WTC11 (cell line): ENCODE measurements around the gene IL21R. TPM values are rescaled to one million over a fixed set of nuclear protein-coding genes. Genes with fewer than 3 reads are reported as not detected.

Source experiments
- ATAC-seq: fragments of 200-7000 bp; cut with Tn5 transposase; 2 replicates; pipeline ENCODE4 v1.10.0; 2021; ENCODE audit warnings: mild to moderate bottlenecking, moderate library complexity
- CTCF ChIA-PET: fragments of 300-600 bp; sonication (Branson Sonifier 250); formaldehyde crosslinking; loops from one replicate; lab custom pipeline; 2021; ENCODE audit warnings: antibody characterized with exemption; lab: Charles Lee
- POLR2A ChIA-PET: fragments of 350-600 bp; sonication (Branson Sonifier 250); formaldehyde crosslinking; loops from one replicate; lab custom pipeline; 2021; ENCODE audit warnings: antibody characterized with exemption; lab: Charles Lee
- DNase-seq: peaks from one replicate; pipeline ENCODE4 v3.0.0; 2021; ENCODE audit warnings: low spot score
- H3K27ac Mint-ChIP-seq: 2 replicates; pipeline ENCODE4 v1.8.0; 2021; ENCODE audit warnings: mixed read lengths
- H3K27me3 Mint-ChIP-seq: 2 replicates; pipeline ENCODE4 v1.8.0; 2021; ENCODE audit warnings: low read depth, mild to moderate bottlenecking, moderate library complexity, mixed read lengths
- H3K36me3 Mint-ChIP-seq: 2 replicates; pipeline ENCODE4 v1.8.0; 2021; ENCODE audit warnings: mixed read lengths
- H3K4me1 Mint-ChIP-seq: 2 replicates; pipeline ENCODE4 v1.8.0; 2022; ENCODE audit warnings: mixed read lengths
- H3K4me3 Mint-ChIP-seq: 2 replicates; pipeline ENCODE4 v1.8.0; 2021; ENCODE audit warnings: mild to moderate bottlenecking, moderate library complexity, mixed read lengths
- H3K9me3 Mint-ChIP-seq: 2 replicates; pipeline ENCODE4 v1.8.0; 2021; ENCODE audit warnings: mixed read lengths
- PRRX2 ChIP-seq: fragments of 250-450 bp; sonication (Bioruptor Pico); IDR thresholded peaks from 2 replicates; pipeline ENCODE4 v1.8.0; 2021; ENCODE audit warnings: mild to moderate bottlenecking
- ZNF263 ChIP-seq: sonication (generic); formaldehyde crosslinking; IDR thresholded peaks from 2 replicates; pipeline ENCODE4 v1.8.1; 2022; ENCODE audit warnings: low read depth, mild to moderate bottlenecking, moderate library complexity, missing genetic modification reagents
- ZNF317 ChIP-seq: sonication (generic); formaldehyde crosslinking; IDR thresholded peaks from 2 replicates; pipeline ENCODE4 v1.8.1; 2023; ENCODE audit warnings: low read depth, mild to moderate bottlenecking, moderate library complexity, missing genetic modification reagents, borderline replicate concordance
- ZNF671 ChIP-seq: fragments of 250-450 bp; sonication (Bioruptor Pico); IDR thresholded peaks from 2 replicates; pipeline ENCODE4 v1.8.0; 2021; ENCODE audit warnings: mild to moderate bottlenecking
- total RNA-seq: library from RNA; stranded (reverse); gene quantifications from 3 replicates; pipeline ENCODE4 v1.2.3, GENCODE V29; 2021
- TF ChIP-seq, protein P1 (sequence below): fragments of 250-450 bp; sonication (Bioruptor Pico); IDR thresholded peaks from 2 replicates; pipeline ENCODE4 v1.9.0; 2021; ENCODE audit warnings: mild to moderate bottlenecking, borderline replicate concordance
- TF ChIP-seq, protein P2 (sequence below): sonication (generic); formaldehyde crosslinking; IDR thresholded peaks from 2 replicates; pipeline ENCODE4 v1.8.0; 2022; ENCODE audit warnings: mild to moderate bottlenecking, missing genetic modification reagents
- TF ChIP-seq, protein P3 (sequence below): sonication (generic); formaldehyde crosslinking; IDR thresholded peaks from 2 replicates; pipeline ENCODE4 v1.8.1; 2022; ENCODE audit warnings: missing genetic modification reagents, borderline replicate concordance
- TF ChIP-seq, protein P4 (sequence below): fragments of 250-450 bp; sonication (Bioruptor Pico); conservative IDR thresholded peaks from 2 replicates; pipeline ENCODE4 v1.9.0; 2021; ENCODE audit warnings: mild to moderate bottlenecking
- TF ChIP-seq, protein P5 (sequence below): sonication (generic); formaldehyde crosslinking; IDR thresholded peaks from 2 replicates; pipeline ENCODE4 v1.8.0; 2023; ENCODE audit warnings: missing genetic modification reagents, mild to moderate bottlenecking, borderline replicate concordance

Gene IL21R
- total RNA-seq, 1 experiment from 2014 or later = 0.70 TPM

DNA sequence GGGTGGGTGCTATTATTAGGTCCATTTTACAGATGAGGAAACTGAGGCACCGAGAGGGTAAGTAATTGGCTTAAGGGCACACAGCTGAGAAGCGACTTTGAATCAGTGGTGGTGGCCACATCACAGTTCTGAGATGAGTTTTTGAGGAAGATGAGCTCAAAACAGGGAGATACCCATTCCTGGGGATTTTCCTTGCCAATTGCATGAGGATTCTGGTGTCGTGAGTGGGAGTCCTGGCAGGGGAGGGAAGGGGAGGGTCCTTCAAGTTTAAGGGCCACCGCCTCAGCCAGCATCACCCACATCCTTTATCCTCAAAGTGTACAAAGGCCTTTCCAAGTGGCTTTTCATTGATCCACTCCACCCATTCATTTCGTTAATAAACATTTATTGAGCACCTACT is 45.3 kb downstream of the IL21R start:
- no peaks in the 10 kb centered on the region for H3K4me1 Mint-ChIP-seq
- TF ChIP-seq, protein P1, sequence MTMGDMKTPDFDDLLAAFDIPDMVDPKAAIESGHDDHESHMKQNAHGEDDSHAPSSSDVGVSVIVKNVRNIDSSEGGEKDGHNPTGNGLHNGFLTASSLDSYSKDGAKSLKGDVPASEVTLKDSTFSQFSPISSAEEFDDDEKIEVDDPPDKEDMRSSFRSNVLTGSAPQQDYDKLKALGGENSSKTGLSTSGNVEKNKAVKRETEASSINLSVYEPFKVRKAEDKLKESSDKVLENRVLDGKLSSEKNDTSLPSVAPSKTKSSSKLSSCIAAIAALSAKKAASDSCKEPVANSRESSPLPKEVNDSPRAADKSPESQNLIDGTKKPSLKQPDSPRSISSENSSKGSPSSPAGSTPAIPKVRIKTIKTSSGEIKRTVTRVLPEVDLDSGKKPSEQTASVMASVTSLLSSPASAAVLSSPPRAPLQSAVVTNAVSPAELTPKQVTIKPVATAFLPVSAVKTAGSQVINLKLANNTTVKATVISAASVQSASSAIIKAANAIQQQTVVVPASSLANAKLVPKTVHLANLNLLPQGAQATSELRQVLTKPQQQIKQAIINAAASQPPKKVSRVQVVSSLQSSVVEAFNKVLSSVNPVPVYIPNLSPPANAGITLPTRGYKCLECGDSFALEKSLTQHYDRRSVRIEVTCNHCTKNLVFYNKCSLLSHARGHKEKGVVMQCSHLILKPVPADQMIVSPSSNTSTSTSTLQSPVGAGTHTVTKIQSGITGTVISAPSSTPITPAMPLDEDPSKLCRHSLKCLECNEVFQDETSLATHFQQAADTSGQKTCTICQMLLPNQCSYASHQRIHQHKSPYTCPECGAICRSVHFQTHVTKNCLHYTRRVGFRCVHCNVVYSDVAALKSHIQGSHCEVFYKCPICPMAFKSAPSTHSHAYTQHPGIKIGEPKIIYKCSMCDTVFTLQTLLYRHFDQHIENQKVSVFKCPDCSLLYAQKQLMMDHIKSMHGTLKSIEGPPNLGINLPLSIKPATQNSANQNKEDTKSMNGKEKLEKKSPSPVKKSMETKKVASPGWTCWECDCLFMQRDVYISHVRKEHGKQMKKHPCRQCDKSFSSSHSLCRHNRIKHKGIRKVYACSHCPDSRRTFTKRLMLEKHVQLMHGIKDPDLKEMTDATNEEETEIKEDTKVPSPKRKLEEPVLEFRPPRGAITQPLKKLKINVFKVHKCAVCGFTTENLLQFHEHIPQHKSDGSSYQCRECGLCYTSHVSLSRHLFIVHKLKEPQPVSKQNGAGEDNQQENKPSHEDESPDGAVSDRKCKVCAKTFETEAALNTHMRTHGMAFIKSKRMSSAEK (CRISPR knock-in tag) = no peak
- peaks cover 12% of the 10 kb centered on the region for H3K36me3 Mint-ChIP-seq
- no peak for DNase-seq
- POLR2A ChIA-PET = no interaction called here
- CTCF ChIA-PET = no interaction called here
- H3K9me3 Mint-ChIP-seq = peaks cover 15% of the 10 kb centered on the region
- no peak overlapping the region for H3K27ac Mint-ChIP-seq
- H3K27me3 Mint-ChIP-seq = no peaks in the 10 kb centered on the region; the same call in 1 of the 2 replicates
- no peak overlapping the region for H3K4me3 Mint-ChIP-seq
- ATAC-seq = no peak

DNA sequence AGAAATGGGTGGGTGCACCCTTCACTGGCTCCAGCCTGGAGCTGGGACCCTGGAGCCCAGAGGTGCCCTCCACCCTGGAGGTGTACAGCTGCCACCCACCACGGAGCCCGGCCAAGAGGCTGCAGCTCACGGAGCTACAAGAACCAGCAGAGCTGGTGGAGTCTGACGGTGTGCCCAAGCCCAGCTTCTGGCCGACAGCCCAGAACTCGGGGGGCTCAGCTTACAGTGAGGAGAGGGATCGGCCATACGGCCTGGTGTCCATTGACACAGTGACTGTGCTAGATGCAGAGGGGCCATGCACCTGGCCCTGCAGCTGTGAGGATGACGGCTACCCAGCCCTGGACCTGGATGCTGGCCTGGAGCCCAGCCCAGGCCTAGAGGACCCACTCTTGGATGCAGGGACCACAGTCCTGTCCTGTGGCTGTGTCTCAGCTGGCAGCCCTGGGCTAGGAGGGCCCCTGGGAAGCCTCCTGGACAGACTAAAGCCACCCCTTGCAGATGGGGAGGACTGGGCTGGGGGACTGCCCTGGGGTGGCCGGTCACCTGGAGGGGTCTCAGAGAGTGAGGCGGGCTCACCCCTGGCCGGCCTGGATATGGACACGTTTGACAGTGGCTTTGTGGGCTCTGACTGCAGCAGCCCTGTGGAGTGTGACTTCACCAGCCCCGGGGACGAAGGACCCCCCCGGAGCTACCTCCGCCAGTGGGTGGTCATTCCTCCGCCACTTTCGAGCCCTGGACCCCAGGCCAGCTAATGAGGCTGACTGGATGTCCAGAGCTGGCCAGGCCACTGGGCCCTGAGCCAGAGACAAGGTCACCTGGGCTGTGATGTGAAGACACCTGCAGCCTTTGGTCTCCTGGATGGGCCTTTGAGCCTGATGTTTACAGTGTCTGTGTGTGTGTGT is 46.8 kb downstream of the IL21R start:
- TF ChIP-seq, protein P2, sequence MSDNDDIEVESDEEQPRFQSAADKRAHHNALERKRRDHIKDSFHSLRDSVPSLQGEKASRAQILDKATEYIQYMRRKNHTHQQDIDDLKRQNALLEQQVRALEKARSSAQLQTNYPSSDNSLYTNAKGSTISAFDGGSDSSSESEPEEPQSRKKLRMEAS = no peak
- TF ChIP-seq ZNF317 (CRISPR knock-in tag) (no peak), PRRX2 (no peak), ZNF671 (no peak), ZNF263 (CRISPR knock-in tag) (no peak)
- TF ChIP-seq, protein P3, sequence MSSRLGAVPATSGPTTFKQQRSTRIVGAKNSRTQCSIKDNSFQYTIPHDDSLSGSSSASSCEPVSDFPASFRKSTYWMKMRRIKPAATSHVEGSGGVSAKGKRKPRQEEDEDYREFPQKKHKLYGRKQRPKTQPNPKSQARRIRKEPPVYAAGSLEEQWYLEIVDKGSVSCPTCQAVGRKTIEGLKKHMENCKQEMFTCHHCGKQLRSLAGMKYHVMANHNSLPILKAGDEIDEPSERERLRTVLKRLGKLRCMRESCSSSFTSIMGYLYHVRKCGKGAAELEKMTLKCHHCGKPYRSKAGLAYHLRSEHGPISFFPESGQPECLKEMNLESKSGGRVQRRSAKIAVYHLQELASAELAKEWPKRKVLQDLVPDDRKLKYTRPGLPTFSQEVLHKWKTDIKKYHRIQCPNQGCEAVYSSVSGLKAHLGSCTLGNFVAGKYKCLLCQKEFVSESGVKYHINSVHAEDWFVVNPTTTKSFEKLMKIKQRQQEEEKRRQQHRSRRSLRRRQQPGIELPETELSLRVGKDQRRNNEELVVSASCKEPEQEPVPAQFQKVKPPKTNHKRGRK (CRISPR knock-in tag) = no peak
- TF ChIP-seq, protein P4, sequence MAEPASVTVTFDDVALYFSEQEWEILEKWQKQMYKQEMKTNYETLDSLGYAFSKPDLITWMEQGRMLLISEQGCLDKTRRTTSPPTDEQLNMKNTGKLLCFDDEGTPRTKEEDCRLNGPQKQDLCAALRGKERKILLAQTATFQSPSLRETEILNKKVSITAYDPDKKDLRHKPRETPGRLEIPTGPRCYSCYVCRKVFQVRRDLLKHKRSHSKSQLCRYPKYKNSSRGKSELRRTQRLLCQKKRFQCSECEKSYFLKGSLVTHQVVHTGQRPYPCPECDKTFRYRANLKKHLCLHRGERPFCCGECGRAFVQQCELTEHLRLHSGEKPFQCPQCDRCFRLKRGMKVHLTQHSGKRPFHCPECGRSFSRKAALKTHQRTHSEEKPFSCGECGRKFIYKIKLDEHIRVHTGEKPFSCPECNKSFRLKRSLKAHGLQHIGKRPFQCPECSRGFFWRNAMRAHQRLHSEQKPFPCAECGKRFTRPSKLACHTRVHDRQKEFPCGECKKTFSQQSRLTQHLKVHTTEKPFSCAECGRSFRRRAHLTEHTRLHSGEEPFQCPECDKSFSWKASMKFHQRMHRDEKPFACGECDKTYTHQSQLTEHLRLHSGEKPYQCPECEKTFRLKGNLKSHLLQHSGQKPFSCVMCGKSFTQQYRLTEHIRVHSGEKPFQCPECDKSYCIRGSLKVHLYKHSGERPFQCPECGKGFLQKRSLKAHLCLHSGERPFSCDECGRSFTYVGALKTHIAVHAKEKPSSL (CRISPR knock-in tag) = no peak
- TF ChIP-seq, protein P5, sequence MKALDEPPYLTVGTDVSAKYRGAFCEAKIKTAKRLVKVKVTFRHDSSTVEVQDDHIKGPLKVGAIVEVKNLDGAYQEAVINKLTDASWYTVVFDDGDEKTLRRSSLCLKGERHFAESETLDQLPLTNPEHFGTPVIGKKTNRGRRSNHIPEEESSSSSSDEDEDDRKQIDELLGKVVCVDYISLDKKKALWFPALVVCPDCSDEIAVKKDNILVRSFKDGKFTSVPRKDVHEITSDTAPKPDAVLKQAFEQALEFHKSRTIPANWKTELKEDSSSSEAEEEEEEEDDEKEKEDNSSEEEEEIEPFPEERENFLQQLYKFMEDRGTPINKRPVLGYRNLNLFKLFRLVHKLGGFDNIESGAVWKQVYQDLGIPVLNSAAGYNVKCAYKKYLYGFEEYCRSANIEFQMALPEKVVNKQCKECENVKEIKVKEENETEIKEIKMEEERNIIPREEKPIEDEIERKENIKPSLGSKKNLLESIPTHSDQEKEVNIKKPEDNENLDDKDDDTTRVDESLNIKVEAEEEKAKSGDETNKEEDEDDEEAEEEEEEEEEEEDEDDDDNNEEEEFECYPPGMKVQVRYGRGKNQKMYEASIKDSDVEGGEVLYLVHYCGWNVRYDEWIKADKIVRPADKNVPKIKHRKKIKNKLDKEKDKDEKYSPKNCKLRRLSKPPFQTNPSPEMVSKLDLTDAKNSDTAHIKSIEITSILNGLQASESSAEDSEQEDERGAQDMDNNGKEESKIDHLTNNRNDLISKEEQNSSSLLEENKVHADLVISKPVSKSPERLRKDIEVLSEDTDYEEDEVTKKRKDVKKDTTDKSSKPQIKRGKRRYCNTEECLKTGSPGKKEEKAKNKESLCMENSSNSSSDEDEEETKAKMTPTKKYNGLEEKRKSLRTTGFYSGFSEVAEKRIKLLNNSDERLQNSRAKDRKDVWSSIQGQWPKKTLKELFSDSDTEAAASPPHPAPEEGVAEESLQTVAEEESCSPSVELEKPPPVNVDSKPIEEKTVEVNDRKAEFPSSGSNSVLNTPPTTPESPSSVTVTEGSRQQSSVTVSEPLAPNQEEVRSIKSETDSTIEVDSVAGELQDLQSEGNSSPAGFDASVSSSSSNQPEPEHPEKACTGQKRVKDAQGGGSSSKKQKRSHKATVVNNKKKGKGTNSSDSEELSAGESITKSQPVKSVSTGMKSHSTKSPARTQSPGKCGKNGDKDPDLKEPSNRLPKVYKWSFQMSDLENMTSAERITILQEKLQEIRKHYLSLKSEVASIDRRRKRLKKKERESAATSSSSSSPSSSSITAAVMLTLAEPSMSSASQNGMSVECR (CRISPR knock-in tag) = no peak
- TF ChIP-seq, all 79 proteins: peak for 0
- Mint-ChIP-seq H3K4me1 (no peaks in the 10 kb centered on the region), H3K9me3 (peaks cover 20% of the 10 kb centered on the region), H3K27ac (no peak overlapping the region), H3K36me3 (peaks cover 12% of the 10 kb centered on the region), H3K27me3 (no peaks in the 10 kb centered on the region; the same call in 1 of the 2 replicates), H3K4me3 (no peak overlapping the region)
- ChIA-PET CTCF (interaction anchor here (1.1 kb wide), 1 partner anchor 268 kb away, joined by 3 read pairs; no protein-coding TSS in a partner anchor), POLR2A (no interaction called here)
- DNase-seq (no peak), ATAC-seq (no peak)
